Transverse colon (tissue), 4 donors: ENCODE measurements around the gene CRTC3.

ENCODE experiments used
- POLR2AphosphoS5 ChIP-seq, 3 donors: sonication (generic); formaldehyde crosslinking; IDR thresholded peaks; one replicate each; pipeline ENCODE4 v1.6.1; 2016; ENCODE audit warnings: antibody characterized with exemption in 3 of 3
- TF ChIP-seq, protein P1 (sequence below), 5 experiments: fragments of 200-600 bp in 3 of 5; fragments of 450-650 bp in 2 of 5; sonication (generic) in 3 of 5; IDR thresholded peaks; 1 replicate in 2 of 5; 2 replicates in 3 of 5; pipeline ENCODE4 v1.5.1; 2016 to 2017; ENCODE audit warnings: antibody characterized with exemption in 5 of 5, inconsistent platforms in 3 of 5, mild to moderate bottlenecking in 2 of 5, moderate library complexity in 1 of 5

DNA sequence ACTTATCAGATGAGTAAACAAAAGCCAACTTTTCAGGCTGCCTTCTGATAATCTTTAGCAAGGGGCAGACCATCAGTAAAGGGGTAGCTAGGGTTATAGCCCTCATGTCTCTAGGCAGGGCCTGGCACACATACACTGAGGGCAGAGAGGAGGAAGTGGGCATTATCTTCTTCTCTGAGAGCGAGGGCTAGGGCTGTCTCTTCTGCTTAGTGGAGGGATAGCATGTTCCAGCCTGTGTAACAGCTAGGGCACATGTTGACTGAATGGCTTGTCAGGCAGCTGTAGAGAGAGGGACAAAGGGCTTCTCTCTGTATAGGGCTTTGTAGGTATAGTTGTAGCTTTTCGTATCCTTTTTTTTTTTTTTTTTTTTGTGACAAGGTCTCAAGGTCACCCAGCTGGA lies 17.8 kb downstream of the CRTC3 start:
- TF ChIP-seq, protein P1, sequence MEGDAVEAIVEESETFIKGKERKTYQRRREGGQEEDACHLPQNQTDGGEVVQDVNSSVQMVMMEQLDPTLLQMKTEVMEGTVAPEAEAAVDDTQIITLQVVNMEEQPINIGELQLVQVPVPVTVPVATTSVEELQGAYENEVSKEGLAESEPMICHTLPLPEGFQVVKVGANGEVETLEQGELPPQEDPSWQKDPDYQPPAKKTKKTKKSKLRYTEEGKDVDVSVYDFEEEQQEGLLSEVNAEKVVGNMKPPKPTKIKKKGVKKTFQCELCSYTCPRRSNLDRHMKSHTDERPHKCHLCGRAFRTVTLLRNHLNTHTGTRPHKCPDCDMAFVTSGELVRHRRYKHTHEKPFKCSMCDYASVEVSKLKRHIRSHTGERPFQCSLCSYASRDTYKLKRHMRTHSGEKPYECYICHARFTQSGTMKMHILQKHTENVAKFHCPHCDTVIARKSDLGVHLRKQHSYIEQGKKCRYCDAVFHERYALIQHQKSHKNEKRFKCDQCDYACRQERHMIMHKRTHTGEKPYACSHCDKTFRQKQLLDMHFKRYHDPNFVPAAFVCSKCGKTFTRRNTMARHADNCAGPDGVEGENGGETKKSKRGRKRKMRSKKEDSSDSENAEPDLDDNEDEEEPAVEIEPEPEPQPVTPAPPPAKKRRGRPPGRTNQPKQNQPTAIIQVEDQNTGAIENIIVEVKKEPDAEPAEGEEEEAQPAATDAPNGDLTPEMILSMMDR (IDR thresholded peaks at IDR 0.05), result no peak
- TF ChIP-seq POLR2AphosphoS5 (IDR thresholded peaks at IDR 0.05), result no peak
